ENCODE results near the gene ITGB2.

ITGB2 gene

GRCh38 chr21:44878053-44878982, 42.4 kb downstream of the ITGB2 start:
- Histone ChIP-seq H3K4me3 (ENCODE audit: low read length) (peak overlapping the region; percentile 60), H3K27ac (ENCODE audit: low read length) (peak overlapping the region; percentile 81), H4K20me1 (ENCODE audit: insufficient read depth, low read length) (no peaks in the 10 kb centered on the region), H2AFZ (ENCODE audit: low read depth, low read length) (peak overlapping the region; percentile 49; the same call in 1 of the 2 replicates), H3K36me3 (replicated peaks; ENCODE audit: low read depth, low read length) (no peaks in the 10 kb centered on the region), H3K9me3 (ENCODE audit: insufficient read depth, low read length) (no peaks in the 10 kb centered on the region), H3K9ac (ENCODE audit: low read length) (peak overlapping the region; percentile 42; the same call in 1 of the 2 replicates), H3K27me3 (ENCODE audit: low read depth, low read length) (no peaks in the 10 kb centered on the region), H3K4me2 (ENCODE audit: low read length) (peak overlapping the region; percentile 77), H3K79me2 (ENCODE audit: low read length) (no peaks in the 10 kb centered on the region), H3K4me1 (ENCODE audit: low read length) (peaks cover 63% of the 10 kb centered on the region)
- no peak for TF ChIP-seq EZH2phosphoT487 (IDR thresholded peaks at IDR 0.05; ENCODE audit: low read depth)
- TF ChIP-seq CTCF (IDR thresholded peaks at IDR 0.05; ENCODE audit: low read depth, low read length) = no peak

- H3K27ac ChIP-seq (ENCODE audit: low read length) = no peak overlapping the region
- no peak overlapping the region for H2AFZ ChIP-seq (ENCODE audit: low read depth, low read length)
- no peak overlapping the region for H3K4me2 ChIP-seq (ENCODE audit: low read length)
- peaks cover 62% of the 10 kb centered on the region for H3K4me1 ChIP-seq (ENCODE audit: low read length)
- no peak overlapping the region for H3K9ac ChIP-seq (ENCODE audit: low read length)
- peaks cover 8% of the 10 kb centered on the region for H4K20me1 ChIP-seq (ENCODE audit: insufficient read depth, low read length)
- H3K79me2 ChIP-seq (ENCODE audit: low read length) = peaks cover 11% of the 10 kb centered on the region
- no peak for TF ChIP-seq EZH2phosphoT487 (IDR thresholded peaks at IDR 0.05; ENCODE audit: low read depth)
- TF ChIP-seq CTCF (IDR thresholded peaks at IDR 0.05; ENCODE audit: low read depth, low read length) = no peak
- no peaks in the 10 kb centered on the region for H3K27me3 ChIP-seq (ENCODE audit: low read depth, low read length)
- no peaks in the 10 kb centered on the region for H3K9me3 ChIP-seq (ENCODE audit: insufficient read depth, low read length)
- no peak overlapping the region for H3K4me3 ChIP-seq (ENCODE audit: low read length)
- no peaks in the 10 kb centered on the region for H3K36me3 ChIP-seq (replicated peaks; ENCODE audit: low read depth, low read length)
Measured at GRCh38 chr21:44876849-44877575, 43.7 kb downstream of the ITGB2 start.

- Histone ChIP-seq H3K4me3 (ENCODE audit: low read length) (peak overlapping the region; percentile 94), H3K9ac (ENCODE audit: low read length) (peak overlapping the region; percentile 73), H3K4me2 (ENCODE audit: low read length) (peak overlapping the region; percentile 99), H3K27ac (ENCODE audit: low read length) (peak overlapping the region; percentile 37), H3K27me3 (ENCODE audit: low read depth, low read length) (no peaks in the 10 kb centered on the region), H3K36me3 (replicated peaks; ENCODE audit: low read depth, low read length) (no peaks in the 10 kb centered on the region), H3K79me2 (ENCODE audit: low read length) (peaks cover 26% of the 10 kb centered on the region), H3K4me1 (ENCODE audit: low read length) (peaks cover 46% of the 10 kb centered on the region), H3K9me3 (ENCODE audit: insufficient read depth, low read length) (no peaks in the 10 kb centered on the region), H4K20me1 (ENCODE audit: insufficient read depth, low read length) (peaks cover 24% of the 10 kb centered on the region), H2AFZ (ENCODE audit: low read depth, low read length) (peak overlapping the region; percentile 87; the same call in 1 of the 2 replicates)
- TF ChIP-seq CTCF (IDR thresholded peaks at IDR 0.05; ENCODE audit: low read depth, low read length) (peak; percentile 51), EZH2phosphoT487 (IDR thresholded peaks at IDR 0.05; ENCODE audit: low read depth) (no peak)
Measured at GRCh38 chr21:44875316-44875700, 45.4 kb downstream of the ITGB2 start.

All from OCI-LY3 (cell line).